ENCODE data around the gene PSMD12.
"Not testable (repeated sequence)": the region's sequence is repeated elsewhere in the genome, so short reads cannot be mapped to it uniquely, and the experiment has no call there.

PSMD12 gene

DNA sequence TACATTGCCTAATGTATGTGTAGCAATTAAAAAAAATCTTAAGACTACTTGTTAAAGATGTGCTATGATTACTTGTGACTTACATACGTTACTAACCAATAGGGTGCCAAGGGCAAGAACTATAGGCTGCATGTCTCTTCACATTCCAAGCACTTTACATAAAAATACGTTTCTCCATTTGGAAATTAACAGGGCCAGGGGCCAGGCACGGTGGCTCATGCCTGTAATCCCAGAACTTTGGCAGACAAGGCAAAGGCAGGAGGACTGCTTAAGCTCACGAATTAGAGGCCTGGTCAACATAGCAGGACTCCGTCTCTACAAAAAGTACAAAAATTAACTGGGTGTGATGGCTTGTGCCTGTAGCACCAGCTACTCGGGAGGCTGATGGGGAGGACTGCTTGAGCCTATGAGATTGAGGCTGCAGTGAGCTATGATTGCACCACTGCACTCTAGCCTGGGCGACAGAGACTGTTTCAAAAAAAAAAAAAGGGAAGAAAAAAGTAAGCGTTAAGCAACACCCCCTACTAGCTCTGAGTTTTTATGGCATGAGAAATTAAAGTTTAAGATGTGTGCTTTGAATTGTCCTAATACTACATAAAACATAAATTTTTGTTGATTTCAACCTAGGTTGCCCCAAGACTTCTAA lies 12.3 kb downstream of the PSMD12 start:
- TF ChIP-seq CTCF (IDR thresholded peaks at IDR 0.05) (no peak), ZFX (IDR thresholded peaks at IDR 0.05; ENCODE audit: borderline replicate concordance) (no peak)
- no peak overlapping the region for H3K27ac ChIP-seq

DNA sequence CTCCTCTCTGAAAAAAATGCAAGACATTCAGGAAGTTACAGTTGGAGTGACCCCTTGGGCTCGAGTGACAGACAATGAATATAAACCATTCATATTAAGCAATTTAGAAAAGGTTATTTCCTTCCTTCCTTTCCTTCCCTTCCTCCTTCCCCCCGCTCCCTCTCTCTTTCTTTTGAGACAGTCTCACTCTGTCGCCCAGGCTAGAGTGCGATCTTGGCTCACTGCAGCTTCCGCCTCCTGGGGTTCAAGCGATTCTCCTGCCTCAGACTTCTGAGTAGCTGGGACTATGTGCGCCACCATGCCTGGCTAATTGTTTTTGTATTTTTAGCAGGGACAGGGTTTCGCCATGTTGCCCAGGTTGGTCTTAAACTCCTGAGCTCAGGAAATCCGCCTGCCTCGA lies 13.2 kb downstream of the PSMD12 start:
- H3K27ac ChIP-seq = no peak overlapping the region
- no peak for TF ChIP-seq ZFX (IDR thresholded peaks at IDR 0.05; ENCODE audit: borderline replicate concordance)
- TF ChIP-seq CTCF (IDR thresholded peaks at IDR 0.05) = no peak

DNA sequence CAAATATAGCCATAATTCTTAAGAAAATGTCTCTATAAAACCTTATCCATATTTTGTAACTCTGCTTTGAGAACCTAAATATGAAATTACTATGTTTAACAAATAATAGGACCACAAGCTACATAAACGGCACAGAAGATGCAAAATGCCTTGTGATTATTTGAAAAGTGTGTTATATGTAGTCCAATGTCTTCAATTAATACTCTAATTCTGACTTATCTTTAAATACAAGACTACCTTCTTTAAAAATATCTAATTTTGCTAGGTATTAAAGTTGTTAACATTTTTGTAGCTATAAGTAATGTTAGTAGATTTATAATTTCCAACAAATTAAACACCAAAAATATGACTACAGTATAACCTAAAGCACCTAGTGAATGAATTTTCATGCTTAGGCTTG lies 17.0 kb downstream of the PSMD12 start:
- H3K27ac ChIP-seq = no peak overlapping the region
- no peak for TF ChIP-seq ZFX (IDR thresholded peaks at IDR 0.05; ENCODE audit: borderline replicate concordance)
- no peak for TF ChIP-seq CTCF (IDR thresholded peaks at IDR 0.05)

DNA sequence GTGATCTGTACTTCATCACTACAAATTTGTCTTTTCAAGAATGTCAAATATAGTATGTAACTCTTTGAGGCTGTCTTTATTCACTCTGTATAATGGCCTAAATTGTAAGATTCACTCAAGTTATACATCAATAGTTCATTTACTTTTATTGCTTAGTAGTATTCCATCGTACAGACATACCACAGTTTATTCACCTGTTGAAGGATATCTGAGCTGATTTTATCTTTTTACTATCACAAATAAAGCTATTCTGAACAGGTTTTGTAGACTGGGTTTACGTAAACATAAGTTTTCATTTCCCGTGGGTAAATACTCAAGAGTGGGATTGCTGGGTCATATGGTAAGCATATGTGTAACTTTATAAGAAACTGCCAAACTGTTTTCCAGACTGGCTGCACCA lies 18.6 kb downstream of the PSMD12 start:
- no peak overlapping the region for H3K27ac ChIP-seq
- TF ChIP-seq CTCF (IDR thresholded peaks at IDR 0.05) (no peak), ZFX (IDR thresholded peaks at IDR 0.05; ENCODE audit: borderline replicate concordance) (no peak)

DNA sequence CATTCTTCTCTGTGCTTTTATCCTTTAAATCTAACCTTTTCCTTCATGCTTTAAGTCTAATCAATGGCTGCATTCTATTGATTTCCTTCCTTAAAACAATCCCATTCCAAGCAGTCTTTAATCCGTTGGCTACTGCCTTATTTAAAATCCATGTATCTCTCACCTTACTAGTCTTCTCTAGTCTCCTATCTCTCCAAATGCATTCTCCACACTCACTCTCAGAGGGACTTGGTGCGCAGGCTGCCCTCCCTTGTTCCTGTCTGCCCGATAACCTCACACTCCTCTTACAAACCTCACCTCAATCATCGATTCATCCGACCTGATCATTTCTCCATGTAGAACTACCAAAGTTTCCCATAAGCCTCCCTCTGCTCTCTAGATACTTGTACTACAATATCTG lies 23.1 kb downstream of the PSMD12 start:
- no peak for TF ChIP-seq ZFX (IDR thresholded peaks at IDR 0.05; ENCODE audit: borderline replicate concordance)
- TF ChIP-seq CTCF (IDR thresholded peaks at IDR 0.05) = no peak
- no peak overlapping the region for H3K27ac ChIP-seq

- H3K27ac ChIP-seq = not testable (repeated sequence)
Measured at GRCh38 chr17:67338353-67338752, 28.0 kb downstream of the PSMD12 start.

DNA sequence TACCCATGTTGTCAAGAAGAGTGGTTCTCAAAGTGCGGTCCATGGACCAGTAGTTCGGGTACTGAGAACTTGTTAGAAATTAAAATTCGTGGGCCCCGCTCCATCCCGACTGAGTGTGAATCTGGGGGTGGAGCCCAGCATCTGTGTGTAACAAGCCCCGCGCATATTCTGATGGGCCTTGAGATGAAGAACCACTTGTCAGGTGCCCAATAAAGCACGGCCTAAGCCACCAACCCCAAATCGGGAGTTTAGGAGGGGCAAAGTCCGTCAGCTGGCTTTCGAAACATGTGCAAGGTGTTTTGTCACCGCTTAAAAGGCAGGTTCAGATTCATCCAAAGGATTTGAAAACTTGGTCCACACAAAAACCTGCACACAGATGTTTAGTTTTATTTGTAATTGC lies 29.5 kb downstream of the PSMD12 start:
- H3K27ac ChIP-seq = no peak overlapping the region

More for the DNA sequence above, 29.5 kb downstream of the PSMD12 start:
- TF ChIP-seq ZFX (IDR thresholded peaks at IDR 0.05; ENCODE audit: borderline replicate concordance) = no peak
- no peak for TF ChIP-seq CTCF (IDR thresholded peaks at IDR 0.05)

Measured in 22Rv1 (cell line).